ENCODE measurements around the gene MCC.

MCC gene

GRCh38 chr5:113245427-113246225 is 242.6 kb downstream of the MCC start:
- no peak for DNase-seq (ENCODE audit: low read depth)

- no peak for DNase-seq (ENCODE audit: low read depth)
Measured at GRCh38 chr5:113244966-113245365, 243.3 kb downstream of the MCC start.

- DNase-seq (ENCODE audit: low read depth), result no peak
Measured at GRCh38 chr5:113243349-113243664, 244.9 kb downstream of the MCC start.

- DNase-seq (ENCODE audit: low read depth), result no peak
Measured at GRCh38 chr5:113242481-113243348, 245.5 kb downstream of the MCC start.

- DNase-seq (ENCODE audit: low read depth), result no peak
Measured at GRCh38 chr5:113240951-113241726, 247.1 kb downstream of the MCC start.

- DNase-seq (ENCODE audit: low read depth), result no peak
Measured at GRCh38 chr5:113240032-113240431, 248.2 kb downstream of the MCC start.

- no peak for DNase-seq (ENCODE audit: low read depth)
Measured at GRCh38 chr5:113237893-113238292, 250.4 kb downstream of the MCC start.

- DNase-seq (ENCODE audit: low read depth), result no peak
Measured at GRCh38 chr5:113236536-113237288, 251.5 kb downstream of the MCC start.

GRCh38 chr5:113235884-113236283 is 252.4 kb downstream of the MCC start:
- no peak for DNase-seq (ENCODE audit: low read depth)

- no peak for DNase-seq (ENCODE audit: low read depth)
Measured at GRCh38 chr5:113234546-113234945, 253.7 kb downstream of the MCC start.

GRCh38 chr5:113233606-113234005 is 254.6 kb downstream of the MCC start:
- DNase-seq (ENCODE audit: low read depth), result no peak

- DNase-seq (ENCODE audit: low read depth), result no peak
Measured at GRCh38 chr5:113232667-113233066, 255.6 kb downstream of the MCC start.

- DNase-seq (ENCODE audit: low read depth), result no peak
Measured at GRCh38 chr5:113232221-113232620, 256.0 kb downstream of the MCC start.

GRCh38 chr5:113231653-113232000 is 256.6 kb downstream of the MCC start:
- DNase-seq (ENCODE audit: low read depth), result no peak

- no peak for DNase-seq (ENCODE audit: low read depth)
Measured at GRCh38 chr5:113230711-113231652, 257.3 kb downstream of the MCC start.

- DNase-seq (ENCODE audit: low read depth), result no peak
Measured at GRCh38 chr5:113227798-113228197, 260.5 kb downstream of the MCC start.

GRCh38 chr5:113226116-113226736 is 262.0 kb downstream of the MCC start:
- DNase-seq (ENCODE audit: low read depth), result no peak

GRCh38 chr5:113225259-113225658 is 263.0 kb downstream of the MCC start:
- no peak for DNase-seq (ENCODE audit: low read depth)

GRCh38 chr5:113224605-113225065 is 263.6 kb downstream of the MCC start:
- DNase-seq (ENCODE audit: low read depth), result no peak
